Ovary (tissue), 3 donors: ENCODE results near the gene GHRL.
"Not testable (repeated sequence)": the region's sequence is repeated elsewhere in the genome, so short reads cannot be mapped to it uniquely, and the experiment has no call there.

Source experiments
- POLR2A ChIP-seq: fragments of 450-650 bp; IDR thresholded peaks from one replicate; pipeline ENCODE4 v1.6.1; 2017; ENCODE audit warnings: antibody characterized with exemption, mild to moderate bottlenecking, moderate library complexity
- TF ChIP-seq, protein P1 (sequence below), 3 donors: fragments of 450-650 bp in 2 of 3; fragments of 200-600 bp in 1 of 3; IDR thresholded peaks; one replicate each; pipeline versions ENCODE4 v1.5.1 to v1.8.0; 2016 to 2022; ENCODE audit warnings: antibody characterized with exemption in 3 of 3, mild to moderate bottlenecking in 1 of 3
- donor health status: DM: no; HTN: no; CAD: no.

DNA sequence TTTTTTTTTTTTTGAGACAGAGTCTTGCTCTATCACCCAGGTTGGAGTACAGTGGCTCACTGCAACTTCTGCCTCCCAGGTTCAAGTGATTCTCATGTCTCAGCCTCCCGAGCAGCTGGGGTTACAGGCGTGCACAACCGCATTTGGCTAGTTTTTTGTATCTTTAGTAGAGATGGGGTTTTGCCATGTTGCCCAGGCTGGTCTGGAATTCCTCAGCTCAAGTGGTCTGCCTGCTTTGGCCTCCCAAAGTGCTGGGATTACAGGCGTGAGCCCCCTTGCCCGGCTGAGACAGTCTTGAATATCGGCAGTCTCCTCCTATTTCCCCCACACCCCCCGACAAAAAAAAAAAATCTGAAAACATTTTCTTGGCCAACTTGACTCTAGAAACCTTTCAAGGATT lies 25.8 kb downstream of the GHRL start:
- TF ChIP-seq, protein P1, sequence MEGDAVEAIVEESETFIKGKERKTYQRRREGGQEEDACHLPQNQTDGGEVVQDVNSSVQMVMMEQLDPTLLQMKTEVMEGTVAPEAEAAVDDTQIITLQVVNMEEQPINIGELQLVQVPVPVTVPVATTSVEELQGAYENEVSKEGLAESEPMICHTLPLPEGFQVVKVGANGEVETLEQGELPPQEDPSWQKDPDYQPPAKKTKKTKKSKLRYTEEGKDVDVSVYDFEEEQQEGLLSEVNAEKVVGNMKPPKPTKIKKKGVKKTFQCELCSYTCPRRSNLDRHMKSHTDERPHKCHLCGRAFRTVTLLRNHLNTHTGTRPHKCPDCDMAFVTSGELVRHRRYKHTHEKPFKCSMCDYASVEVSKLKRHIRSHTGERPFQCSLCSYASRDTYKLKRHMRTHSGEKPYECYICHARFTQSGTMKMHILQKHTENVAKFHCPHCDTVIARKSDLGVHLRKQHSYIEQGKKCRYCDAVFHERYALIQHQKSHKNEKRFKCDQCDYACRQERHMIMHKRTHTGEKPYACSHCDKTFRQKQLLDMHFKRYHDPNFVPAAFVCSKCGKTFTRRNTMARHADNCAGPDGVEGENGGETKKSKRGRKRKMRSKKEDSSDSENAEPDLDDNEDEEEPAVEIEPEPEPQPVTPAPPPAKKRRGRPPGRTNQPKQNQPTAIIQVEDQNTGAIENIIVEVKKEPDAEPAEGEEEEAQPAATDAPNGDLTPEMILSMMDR (IDR thresholded peaks at IDR 0.05), result not testable (repeated sequence)
- TF ChIP-seq POLR2A, result not testable (repeated sequence)
